OCI-LY7 (cell line): ENCODE results near the gene ARMC9.

ENCODE experiments used
- EZH2phosphoT487 ChIP-seq: fragments of 200-600 bp; sonication (generic); IDR thresholded peaks from 2 replicates; pipeline ENCODE4 v1.6.1; 2018; ENCODE audit warnings: low read depth, borderline replicate concordance, mild to moderate bottlenecking, mixed run types, antibody characterized with exemption, low read length, moderate library complexity, mixed read lengths
- TF ChIP-seq, protein P1 (sequence below): fragments of 200-600 bp; sonication (generic); conservative IDR thresholded peaks from 2 replicates; pipeline ENCODE4 v1.5.1; 2014; ENCODE audit warnings: mild to moderate bottlenecking, antibody characterized with exemption, low read length, moderate library complexity, mixed read lengths

DNA sequence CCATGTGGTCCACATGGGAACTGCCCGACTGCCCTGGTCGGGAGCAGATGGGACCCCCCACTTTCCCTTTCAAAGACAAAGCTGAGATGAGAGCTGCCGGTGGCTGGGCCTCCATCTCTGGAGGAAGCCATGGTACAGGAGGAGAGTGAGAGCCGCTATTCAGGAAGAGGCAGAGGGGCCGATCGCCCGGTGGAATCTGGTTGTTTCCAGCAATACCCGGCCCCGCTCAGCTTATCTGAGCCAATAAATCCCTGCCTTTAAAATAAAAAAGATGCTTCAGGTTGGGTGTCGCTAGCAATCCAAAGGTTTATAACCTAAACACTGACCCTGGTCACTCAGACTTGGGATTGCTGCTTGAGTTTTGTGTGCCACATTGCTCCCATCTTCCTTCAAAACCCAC, 181.9 kb downstream of the ARMC9 start:
- TF ChIP-seq, protein P1, sequence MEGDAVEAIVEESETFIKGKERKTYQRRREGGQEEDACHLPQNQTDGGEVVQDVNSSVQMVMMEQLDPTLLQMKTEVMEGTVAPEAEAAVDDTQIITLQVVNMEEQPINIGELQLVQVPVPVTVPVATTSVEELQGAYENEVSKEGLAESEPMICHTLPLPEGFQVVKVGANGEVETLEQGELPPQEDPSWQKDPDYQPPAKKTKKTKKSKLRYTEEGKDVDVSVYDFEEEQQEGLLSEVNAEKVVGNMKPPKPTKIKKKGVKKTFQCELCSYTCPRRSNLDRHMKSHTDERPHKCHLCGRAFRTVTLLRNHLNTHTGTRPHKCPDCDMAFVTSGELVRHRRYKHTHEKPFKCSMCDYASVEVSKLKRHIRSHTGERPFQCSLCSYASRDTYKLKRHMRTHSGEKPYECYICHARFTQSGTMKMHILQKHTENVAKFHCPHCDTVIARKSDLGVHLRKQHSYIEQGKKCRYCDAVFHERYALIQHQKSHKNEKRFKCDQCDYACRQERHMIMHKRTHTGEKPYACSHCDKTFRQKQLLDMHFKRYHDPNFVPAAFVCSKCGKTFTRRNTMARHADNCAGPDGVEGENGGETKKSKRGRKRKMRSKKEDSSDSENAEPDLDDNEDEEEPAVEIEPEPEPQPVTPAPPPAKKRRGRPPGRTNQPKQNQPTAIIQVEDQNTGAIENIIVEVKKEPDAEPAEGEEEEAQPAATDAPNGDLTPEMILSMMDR: no peak
- no peak for TF ChIP-seq EZH2phosphoT487
